Measurements from ENCODE around the gene GALNT17.

The GALNT17 gene

DNA sequence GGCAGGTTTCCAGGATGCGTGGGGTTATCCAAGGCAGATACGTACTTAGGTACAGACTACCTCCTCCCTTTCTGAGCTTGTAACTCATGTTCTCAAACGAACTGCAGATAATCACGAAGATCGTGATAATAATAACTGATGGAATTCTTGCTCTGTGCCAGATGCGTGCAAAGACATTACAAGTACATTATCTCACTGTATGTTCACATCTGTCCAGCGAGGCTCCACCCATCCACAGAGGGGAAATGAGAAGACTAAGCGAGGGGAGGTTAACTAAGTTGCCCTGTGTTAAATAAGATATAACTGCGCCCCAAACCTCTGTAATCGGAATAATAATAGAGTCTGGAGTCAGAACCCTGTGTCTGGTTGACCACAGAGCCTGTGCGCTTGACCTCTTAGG, 1.9 kb downstream of the GALNT17 start:
- H3K27ac ChIP-seq (ENCODE audit: low read length) = no peak overlapping the region
- peaks cover 22% of the 10 kb centered on the region for H3K27me3 ChIP-seq (ENCODE audit: control insufficient read depth, insufficient read depth, low read length)
- no peak overlapping the region for H3K9ac ChIP-seq (ENCODE audit: low read length)
- H3K9me3 ChIP-seq (ENCODE audit: control insufficient read depth, low read depth, low read length) = no peaks in the 10 kb centered on the region
- no peaks in the 10 kb centered on the region for H3K36me3 ChIP-seq (ENCODE audit: control insufficient read depth, low read depth, low read length)
- peaks cover 19% of the 10 kb centered on the region for H3K4me1 ChIP-seq (ENCODE audit: control insufficient read depth, low read depth, low read length)
- peak overlapping the region; percentile 79 for H3K4me3 ChIP-seq (ENCODE audit: low read length)

DNA sequence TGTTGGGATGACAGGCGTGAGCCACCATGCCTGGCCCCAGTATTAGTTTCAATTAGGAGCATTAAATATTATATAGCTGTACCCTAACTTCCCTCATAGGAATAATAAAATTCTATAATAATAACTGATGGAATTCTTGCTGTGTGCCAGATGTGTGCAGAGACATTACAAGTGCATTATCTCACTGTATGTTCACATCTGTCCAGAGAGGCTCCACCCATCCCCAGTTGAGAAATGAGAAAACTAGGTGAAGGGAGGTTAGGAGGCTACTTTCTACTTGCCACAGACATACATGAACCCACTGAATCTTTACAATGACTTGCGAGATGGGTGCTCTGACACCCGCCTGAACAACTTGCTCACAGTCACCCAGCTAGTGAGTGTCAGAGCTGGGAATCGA, 3.2 kb downstream of the GALNT17 start:
- H3K9me3 ChIP-seq (ENCODE audit: control insufficient read depth, low read depth, low read length) = no peaks in the 10 kb centered on the region
- H3K9ac ChIP-seq (ENCODE audit: low read length) = no peak overlapping the region
- H3K4me3 ChIP-seq (ENCODE audit: low read length) = no peak overlapping the region
- peaks cover 22% of the 10 kb centered on the region for H3K27me3 ChIP-seq (ENCODE audit: control insufficient read depth, insufficient read depth, low read length)
- peaks cover 16% of the 10 kb centered on the region for H3K4me1 ChIP-seq (ENCODE audit: control insufficient read depth, low read depth, low read length)
- H3K27ac ChIP-seq (ENCODE audit: low read length) = no peak overlapping the region
- H3K36me3 ChIP-seq (ENCODE audit: control insufficient read depth, low read depth, low read length) = peaks cover 4% of the 10 kb centered on the region

GRCh38 chr7:71135663-71136062, 3.7 kb downstream of the GALNT17 start:
- Histone ChIP-seq H3K36me3 (ENCODE audit: control insufficient read depth, low read depth, low read length) (peaks cover 10% of the 10 kb centered on the region), H3K27me3 (ENCODE audit: control insufficient read depth, insufficient read depth, low read length) (peaks cover 22% of the 10 kb centered on the region), H3K4me3 (ENCODE audit: low read length) (no peak overlapping the region), H3K9ac (ENCODE audit: low read length) (no peak overlapping the region), H3K4me1 (ENCODE audit: control insufficient read depth, low read depth, low read length) (peaks cover 11% of the 10 kb centered on the region), H3K9me3 (ENCODE audit: control insufficient read depth, low read depth, low read length) (no peaks in the 10 kb centered on the region), H3K27ac (ENCODE audit: low read length) (no peak overlapping the region)

GRCh38 chr7:71137479-71137878, 5.5 kb downstream of the GALNT17 start:
- Histone ChIP-seq H3K9ac (ENCODE audit: low read length) (no peak overlapping the region), H3K9me3 (ENCODE audit: control insufficient read depth, low read depth, low read length) (no peaks in the 10 kb centered on the region), H3K27me3 (ENCODE audit: control insufficient read depth, insufficient read depth, low read length) (peaks cover 19% of the 10 kb centered on the region), H3K4me3 (ENCODE audit: low read length) (no peak overlapping the region), H3K27ac (ENCODE audit: low read length) (no peak overlapping the region), H3K36me3 (ENCODE audit: control insufficient read depth, low read depth, low read length) (peaks cover 10% of the 10 kb centered on the region), H3K4me1 (ENCODE audit: control insufficient read depth, low read depth, low read length) (peaks cover 10% of the 10 kb centered on the region)

- Histone ChIP-seq H3K9me3 (ENCODE audit: control insufficient read depth, low read depth, low read length) (no peaks in the 10 kb centered on the region), H3K27ac (ENCODE audit: low read length) (no peak overlapping the region), H3K4me1 (ENCODE audit: control insufficient read depth, low read depth, low read length) (no peaks in the 10 kb centered on the region), H3K27me3 (ENCODE audit: control insufficient read depth, insufficient read depth, low read length) (no peaks in the 10 kb centered on the region), H3K4me3 (ENCODE audit: low read length) (no peak overlapping the region), H3K36me3 (ENCODE audit: control insufficient read depth, low read depth, low read length) (peaks cover 10% of the 10 kb centered on the region), H3K9ac (ENCODE audit: low read length) (no peak overlapping the region)
Measured at GRCh38 chr7:71140264-71140663, 8.3 kb downstream of the GALNT17 start.

- Histone ChIP-seq H3K27ac (ENCODE audit: low read length) (no peak overlapping the region), H3K9me3 (ENCODE audit: control insufficient read depth, low read depth, low read length) (no peaks in the 10 kb centered on the region), H3K9ac (ENCODE audit: low read length) (no peak overlapping the region), H3K27me3 (ENCODE audit: control insufficient read depth, insufficient read depth, low read length) (no peaks in the 10 kb centered on the region), H3K4me3 (ENCODE audit: low read length) (no peak overlapping the region), H3K4me1 (ENCODE audit: control insufficient read depth, low read depth, low read length) (peaks cover 10% of the 10 kb centered on the region), H3K36me3 (ENCODE audit: control insufficient read depth, low read depth, low read length) (peaks cover 21% of the 10 kb centered on the region)
Measured at GRCh38 chr7:71144963-71145362, 13.0 kb downstream of the GALNT17 start.

DNA sequence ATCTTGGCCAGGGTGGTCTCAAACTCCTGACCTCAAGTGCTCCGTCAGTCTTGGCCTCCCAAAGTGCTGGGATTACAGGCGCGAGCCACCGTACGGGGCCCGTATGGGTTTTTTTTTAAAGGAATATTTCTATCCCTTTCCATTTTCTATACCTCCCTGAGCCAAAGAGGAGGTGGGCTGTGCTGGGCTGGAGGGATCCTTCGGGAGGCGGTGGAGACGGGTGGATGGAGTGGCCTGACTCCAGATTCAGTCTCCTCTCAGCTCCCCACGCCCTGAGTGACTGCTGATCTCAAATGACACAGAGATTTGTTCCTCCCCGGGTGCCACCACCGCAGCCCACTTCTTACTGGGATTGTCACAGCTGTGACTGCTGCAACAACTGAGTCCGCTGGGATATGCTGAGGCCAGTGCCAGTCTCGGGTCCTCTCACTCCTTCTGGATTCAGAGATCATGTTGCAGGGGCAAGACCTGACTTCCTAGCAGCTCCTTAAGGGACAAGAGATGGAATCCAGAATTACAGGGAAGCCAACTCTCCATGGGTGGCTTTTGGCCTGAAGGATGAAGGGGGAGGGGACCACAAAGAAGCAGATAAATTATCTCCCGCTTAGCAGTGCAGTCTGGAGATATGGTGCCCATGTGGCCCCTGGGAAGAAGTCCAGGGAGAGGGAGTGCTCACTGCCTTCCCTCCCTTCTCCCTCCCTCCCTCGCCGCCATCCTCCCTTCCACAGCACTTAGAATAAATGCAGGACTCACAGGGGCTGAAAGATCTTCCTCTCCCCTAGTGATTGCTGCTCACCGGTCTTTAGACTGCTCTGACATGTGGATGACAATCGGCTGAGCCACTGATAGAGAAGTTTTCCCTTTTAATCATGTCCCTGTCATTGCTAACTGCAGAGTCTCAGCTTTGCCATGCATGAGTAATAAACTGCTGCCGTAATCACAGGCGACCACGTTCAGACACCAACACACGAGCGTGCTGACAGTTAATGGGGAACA, 14.3 kb downstream of the GALNT17 start:
- Histone ChIP-seq H3K36me3 (ENCODE audit: control insufficient read depth, low read depth, low read length) (peaks cover 15% of the 10 kb centered on the region), H3K27me3 (ENCODE audit: control insufficient read depth, insufficient read depth, low read length) (no peaks in the 10 kb centered on the region), H3K9me3 (ENCODE audit: control insufficient read depth, low read depth, low read length) (no peaks in the 10 kb centered on the region), H3K9ac (ENCODE audit: low read length) (no peak overlapping the region), H3K4me3 (ENCODE audit: low read length) (no peak overlapping the region), H3K27ac (ENCODE audit: low read length) (no peak overlapping the region), H3K4me1 (ENCODE audit: control insufficient read depth, low read depth, low read length) (peaks cover 10% of the 10 kb centered on the region)

- no peaks in the 10 kb centered on the region for H3K9me3 ChIP-seq (ENCODE audit: control insufficient read depth, low read depth, low read length)
- H3K36me3 ChIP-seq (ENCODE audit: control insufficient read depth, low read depth, low read length) = peaks cover 18% of the 10 kb centered on the region
- peaks cover 15% of the 10 kb centered on the region for H3K4me1 ChIP-seq (ENCODE audit: control insufficient read depth, low read depth, low read length)
- no peak overlapping the region for H3K9ac ChIP-seq (ENCODE audit: low read length)
- no peak overlapping the region for H3K4me3 ChIP-seq (ENCODE audit: low read length)
- H3K27ac ChIP-seq (ENCODE audit: low read length) = no peak overlapping the region
- no peaks in the 10 kb centered on the region for H3K27me3 ChIP-seq (ENCODE audit: control insufficient read depth, insufficient read depth, low read length)
Measured at GRCh38 chr7:71148098-71148497, 16.2 kb downstream of the GALNT17 start.

GRCh38 chr7:71155236-71155635, 23.3 kb downstream of the GALNT17 start:
- no peaks in the 10 kb centered on the region for H3K9me3 ChIP-seq (ENCODE audit: control insufficient read depth, low read depth, low read length)
- peaks cover 5% of the 10 kb centered on the region for H3K4me1 ChIP-seq (ENCODE audit: control insufficient read depth, low read depth, low read length)
- peaks cover 3% of the 10 kb centered on the region for H3K36me3 ChIP-seq (ENCODE audit: control insufficient read depth, low read depth, low read length)
- no peak overlapping the region for H3K9ac ChIP-seq (ENCODE audit: low read length)
- no peaks in the 10 kb centered on the region for H3K27me3 ChIP-seq (ENCODE audit: control insufficient read depth, insufficient read depth, low read length)
- no peak overlapping the region for H3K4me3 ChIP-seq (ENCODE audit: low read length)
- no peak overlapping the region for H3K27ac ChIP-seq (ENCODE audit: low read length)

GRCh38 chr7:71157757-71158156, 25.8 kb downstream of the GALNT17 start:
- Histone ChIP-seq H3K9me3 (ENCODE audit: control insufficient read depth, low read depth, low read length) (no peaks in the 10 kb centered on the region), H3K4me1 (ENCODE audit: control insufficient read depth, low read depth, low read length) (no peaks in the 10 kb centered on the region), H3K36me3 (ENCODE audit: control insufficient read depth, low read depth, low read length) (no peaks in the 10 kb centered on the region), H3K9ac (ENCODE audit: low read length) (no peak overlapping the region), H3K27ac (ENCODE audit: low read length) (no peak overlapping the region), H3K27me3 (ENCODE audit: control insufficient read depth, insufficient read depth, low read length) (no peaks in the 10 kb centered on the region), H3K4me3 (ENCODE audit: low read length) (no peak overlapping the region)

DNA sequence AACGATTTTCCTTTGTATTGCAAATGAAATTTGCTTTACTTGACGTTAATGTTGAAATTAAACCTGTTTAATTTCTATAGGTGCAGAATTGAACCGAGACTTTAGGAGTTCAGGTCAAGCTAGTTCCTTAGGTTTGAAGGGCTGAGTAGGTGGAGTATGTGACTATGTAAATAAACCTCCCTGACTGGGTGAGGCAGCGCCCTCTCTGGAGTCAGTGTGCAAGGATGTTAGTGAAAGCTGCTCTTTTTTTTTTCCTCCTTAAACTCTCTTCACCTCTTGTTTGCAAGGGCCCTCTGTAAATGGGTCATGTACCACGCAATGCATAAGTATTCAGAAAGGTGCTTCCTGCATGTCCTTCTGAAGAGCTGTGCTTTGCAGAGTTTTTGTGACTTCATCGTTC, 33.8 kb downstream of the GALNT17 start:
- Histone ChIP-seq H3K4me3 (ENCODE audit: low read length) (no peak overlapping the region), H3K4me1 (ENCODE audit: control insufficient read depth, low read depth, low read length) (peaks cover 7% of the 10 kb centered on the region), H3K9ac (ENCODE audit: low read length) (no peak overlapping the region), H3K36me3 (ENCODE audit: control insufficient read depth, low read depth, low read length) (no peaks in the 10 kb centered on the region), H3K27ac (ENCODE audit: low read length) (no peak overlapping the region), H3K27me3 (ENCODE audit: control insufficient read depth, insufficient read depth, low read length) (no peaks in the 10 kb centered on the region), H3K9me3 (ENCODE audit: control insufficient read depth, low read depth, low read length) (no peaks in the 10 kb centered on the region)

GRCh38 chr7:71171476-71171875, 39.5 kb downstream of the GALNT17 start:
- no peak overlapping the region for H3K27ac ChIP-seq (ENCODE audit: low read length)
- H3K9ac ChIP-seq (ENCODE audit: low read length) = no peak overlapping the region
- H3K9me3 ChIP-seq (ENCODE audit: control insufficient read depth, low read depth, low read length) = no peaks in the 10 kb centered on the region
- H3K27me3 ChIP-seq (ENCODE audit: control insufficient read depth, insufficient read depth, low read length) = no peaks in the 10 kb centered on the region
- H3K4me1 ChIP-seq (ENCODE audit: control insufficient read depth, low read depth, low read length) = no peaks in the 10 kb centered on the region
- H3K4me3 ChIP-seq (ENCODE audit: low read length) = no peak overlapping the region
- H3K36me3 ChIP-seq (ENCODE audit: control insufficient read depth, low read depth, low read length) = no peaks in the 10 kb centered on the region
